SK-N-SH treated with all-trans-retinoic acid at 6 μM for 48 hours (cell line): ENCODE measurements around the gene LIFR.

ENCODE experiments used
- ATAC-seq: fragments of 200-7000 bp; cut with Tn5 transposase; 3 replicates; pipeline ENCODE4 v1.9.1; 2020; ENCODE audit warnings: mild to moderate bottlenecking, moderate library complexity
- ARNTL ChIP-seq: fragments of 450-650 bp; formaldehyde crosslinking; IDR thresholded peaks from 2 replicates; pipeline ENCODE4 v1.5.0; 2020; ENCODE audit warnings: low read depth, mild to moderate bottlenecking, moderate library complexity, borderline replicate concordance
- BACH2 ChIP-seq: fragments of 250-450 bp; sonication (Bioruptor Pico); IDR thresholded peaks from 2 replicates; pipeline ENCODE4 v1.9.0; 2021; ENCODE audit warnings: mild to moderate bottlenecking, borderline replicate concordance
- CREB5 ChIP-seq: fragments of 250-450 bp; sonication (Bioruptor Pico); IDR thresholded peaks from 2 replicates; pipeline ENCODE4 v1.5.1; 2020; ENCODE audit warnings: low read depth, mild to moderate bottlenecking, moderate library complexity
- CSDC2 ChIP-seq: fragments of 250-450 bp; sonication (Bioruptor Pico); IDR thresholded peaks from 2 replicates; pipeline ENCODE4 v1.5.0; 2020; ENCODE audit warnings: mild to moderate bottlenecking, moderate library complexity
- ISL1 ChIP-seq: fragments of 250-450 bp; sonication (Bioruptor Pico); IDR thresholded peaks from 2 replicates; pipeline ENCODE4 v2.1.2; 2022; ENCODE audit warnings: mild to moderate bottlenecking, moderate library complexity
- OSR1 ChIP-seq: fragments of 250-450 bp; sonication (Bioruptor Pico); IDR thresholded peaks from 2 replicates; pipeline ENCODE4 v1.8.0; 2022; ENCODE audit warnings: moderate library complexity, mild to moderate bottlenecking, inconsistent platforms
- PATZ1 ChIP-seq: fragments of 250-450 bp; sonication (Bioruptor Pico); IDR thresholded peaks from 2 replicates; pipeline ENCODE4 v1.8.0; 2020; ENCODE audit warnings: mild to moderate bottlenecking, moderate library complexity, borderline replicate concordance
- PPARA ChIP-seq: fragments of 250-450 bp; sonication (Bioruptor Pico); IDR thresholded peaks from 2 replicates; pipeline ENCODE4 v1.5.0; 2020; ENCODE audit warnings: mild to moderate bottlenecking, borderline replicate concordance
- RARB ChIP-seq: fragments of 250-450 bp; sonication (Bioruptor Pico); IDR thresholded peaks from 2 replicates; pipeline ENCODE4 v1.8.0; 2021; ENCODE audit warnings: mild to moderate bottlenecking, moderate library complexity
- SNAI2 ChIP-seq: fragments of 250-450 bp; sonication (Bioruptor Pico); IDR thresholded peaks from 2 replicates; pipeline ENCODE4 v1.5.0; 2020; ENCODE audit warnings: mild to moderate bottlenecking, moderate library complexity
- TCF4 ChIP-seq: fragments of 250-450 bp; sonication (Bioruptor Pico); IDR thresholded peaks from 2 replicates; pipeline ENCODE4 v1.8.0; 2021; ENCODE audit warnings: mild to moderate bottlenecking, moderate library complexity, borderline replicate concordance
- TOX ChIP-seq: fragments of 250-450 bp; sonication (Bioruptor Pico); IDR thresholded peaks from 2 replicates; pipeline ENCODE4 v1.8.0; 2021; ENCODE audit warnings: mild to moderate bottlenecking, moderate library complexity, borderline replicate concordance
- ZC3H10 ChIP-seq: fragments of 250-450 bp; sonication (Bioruptor Pico); IDR thresholded peaks from 2 replicates; pipeline ENCODE4 v1.5.1; 2021; ENCODE audit warnings: mild to moderate bottlenecking, moderate library complexity
- ZFP3 ChIP-seq: fragments of 250-450 bp; sonication (Bioruptor Pico); IDR thresholded peaks from 2 replicates; pipeline ENCODE4 v1.5.0; 2020; ENCODE audit warnings: mild to moderate bottlenecking, moderate library complexity
- ZFP30 ChIP-seq: fragments of 450-650 bp; formaldehyde crosslinking; IDR thresholded peaks from 2 replicates; pipeline ENCODE4 v1.5.0; 2022; ENCODE audit warnings: mild to moderate bottlenecking, moderate library complexity
- ZNF565 ChIP-seq: fragments of 450-650 bp; formaldehyde crosslinking; conservative IDR thresholded peaks from 2 replicates; pipeline ENCODE4 v1.5.0; 2020; ENCODE audit warnings: low read depth, mild to moderate bottlenecking, moderate library complexity
- ZNF70 ChIP-seq: fragments of 450-650 bp; formaldehyde crosslinking; IDR thresholded peaks from 2 replicates; pipeline ENCODE4 v1.5.0; 2020; ENCODE audit warnings: mild to moderate bottlenecking, moderate library complexity
- ZNF8 ChIP-seq: fragments of 450-650 bp; formaldehyde crosslinking; IDR thresholded peaks from 2 replicates; pipeline ENCODE4 v1.5.0; 2020; ENCODE audit warnings: mild to moderate bottlenecking, moderate library complexity
- TF ChIP-seq, protein P1 (sequence below): fragments of 250-450 bp; sonication (Bioruptor Pico); IDR thresholded peaks from 2 replicates; pipeline ENCODE4 v1.5.1; 2021; ENCODE audit warnings: mild to moderate bottlenecking, moderate library complexity
- TF ChIP-seq, protein P2 (sequence below): fragments of 250-450 bp; sonication (Bioruptor Pico); IDR thresholded peaks from 2 replicates; pipeline ENCODE4 v1.5.0; 2020; ENCODE audit warnings: mild to moderate bottlenecking, moderate library complexity
- TF ChIP-seq, protein P3 (sequence below): fragments of 250-450 bp; sonication (Bioruptor Pico); IDR thresholded peaks from 2 replicates; pipeline ENCODE4 v1.8.0; 2021; ENCODE audit warnings: low read depth, mild to moderate bottlenecking, moderate library complexity, borderline replicate concordance

LIFR gene

DNA sequence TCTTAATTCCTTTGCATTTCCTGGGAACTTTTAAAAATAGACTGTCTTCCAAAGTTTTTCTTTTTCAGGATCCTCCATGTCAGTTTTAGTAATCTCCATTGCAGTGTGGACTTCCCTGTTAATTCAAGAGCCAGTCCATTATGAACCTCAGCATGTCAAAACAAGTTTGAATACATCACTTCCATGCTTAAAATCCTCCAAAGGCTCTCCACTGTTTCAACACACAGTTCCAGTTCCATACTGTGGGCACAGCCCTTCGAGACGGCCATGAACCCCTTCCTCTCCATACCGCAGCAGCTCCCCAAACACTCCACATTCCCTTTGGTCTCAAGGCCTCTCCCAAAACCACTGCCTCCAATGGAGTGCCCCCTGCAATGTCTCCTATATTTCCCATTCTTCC, 19.5 kb downstream of the LIFR start (continued):
- TF ChIP-seq PATZ1 (no peak), TCF4 (CRISPR knock-in tag) (no peak), ZNF565 (CRISPR knock-in tag) (no peak), ZNF70 (CRISPR knock-in tag) (no peak), ZFP3 (CRISPR knock-in tag) (no peak), SNAI2 (CRISPR knock-in tag) (no peak)

DNA sequence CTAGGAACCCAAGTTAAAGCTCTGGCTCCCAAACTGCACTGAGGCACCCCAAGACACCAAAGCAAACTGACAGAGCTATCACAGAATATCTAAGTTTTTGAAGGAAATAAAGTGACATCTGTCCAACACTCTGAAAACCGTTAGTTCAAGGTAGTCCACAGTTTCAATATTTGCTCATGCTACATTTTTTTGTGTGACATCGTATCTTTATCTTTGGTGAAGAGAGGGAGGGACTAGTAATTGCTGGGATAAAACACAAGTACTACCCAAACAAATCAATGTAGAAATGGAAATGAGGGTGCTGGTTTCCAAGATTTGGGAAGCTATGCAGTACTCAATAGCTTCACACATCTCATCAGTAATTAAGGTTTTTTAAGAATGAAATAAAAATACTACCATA, 20.6 kb downstream of the LIFR start:
- no peak for TF ChIP-seq ZNF8 (CRISPR knock-in tag)
- TF ChIP-seq OSR1 (CRISPR knock-in tag) = no peak
- TF ChIP-seq ISL1 (CRISPR knock-in tag) = no peak
- TF ChIP-seq, protein P1, sequence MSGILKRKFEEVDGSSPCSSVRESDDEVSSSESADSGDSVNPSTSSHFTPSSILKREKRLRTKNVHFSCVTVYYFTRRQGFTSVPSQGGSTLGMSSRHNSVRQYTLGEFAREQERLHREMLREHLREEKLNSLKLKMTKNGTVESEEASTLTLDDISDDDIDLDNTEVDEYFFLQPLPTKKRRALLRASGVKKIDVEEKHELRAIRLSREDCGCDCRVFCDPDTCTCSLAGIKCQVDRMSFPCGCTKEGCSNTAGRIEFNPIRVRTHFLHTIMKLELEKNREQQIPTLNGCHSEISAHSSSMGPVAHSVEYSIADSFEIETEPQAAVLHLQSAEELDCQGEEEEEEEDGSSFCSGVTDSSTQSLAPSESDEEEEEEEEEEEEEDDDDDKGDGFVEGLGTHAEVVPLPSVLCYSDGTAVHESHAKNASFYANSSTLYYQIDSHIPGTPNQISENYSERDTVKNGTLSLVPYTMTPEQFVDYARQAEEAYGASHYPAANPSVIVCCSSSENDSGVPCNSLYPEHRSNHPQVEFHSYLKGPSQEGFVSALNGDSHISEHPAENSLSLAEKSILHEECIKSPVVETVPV (CRISPR knock-in tag) = no peak
- no peak for TF ChIP-seq ZFP3 (CRISPR knock-in tag)
- no peak for TF ChIP-seq PATZ1
- no peak for TF ChIP-seq RARB (CRISPR knock-in tag)
- no peak for TF ChIP-seq ZFP30 (CRISPR knock-in tag)
- TF ChIP-seq, protein P2, sequence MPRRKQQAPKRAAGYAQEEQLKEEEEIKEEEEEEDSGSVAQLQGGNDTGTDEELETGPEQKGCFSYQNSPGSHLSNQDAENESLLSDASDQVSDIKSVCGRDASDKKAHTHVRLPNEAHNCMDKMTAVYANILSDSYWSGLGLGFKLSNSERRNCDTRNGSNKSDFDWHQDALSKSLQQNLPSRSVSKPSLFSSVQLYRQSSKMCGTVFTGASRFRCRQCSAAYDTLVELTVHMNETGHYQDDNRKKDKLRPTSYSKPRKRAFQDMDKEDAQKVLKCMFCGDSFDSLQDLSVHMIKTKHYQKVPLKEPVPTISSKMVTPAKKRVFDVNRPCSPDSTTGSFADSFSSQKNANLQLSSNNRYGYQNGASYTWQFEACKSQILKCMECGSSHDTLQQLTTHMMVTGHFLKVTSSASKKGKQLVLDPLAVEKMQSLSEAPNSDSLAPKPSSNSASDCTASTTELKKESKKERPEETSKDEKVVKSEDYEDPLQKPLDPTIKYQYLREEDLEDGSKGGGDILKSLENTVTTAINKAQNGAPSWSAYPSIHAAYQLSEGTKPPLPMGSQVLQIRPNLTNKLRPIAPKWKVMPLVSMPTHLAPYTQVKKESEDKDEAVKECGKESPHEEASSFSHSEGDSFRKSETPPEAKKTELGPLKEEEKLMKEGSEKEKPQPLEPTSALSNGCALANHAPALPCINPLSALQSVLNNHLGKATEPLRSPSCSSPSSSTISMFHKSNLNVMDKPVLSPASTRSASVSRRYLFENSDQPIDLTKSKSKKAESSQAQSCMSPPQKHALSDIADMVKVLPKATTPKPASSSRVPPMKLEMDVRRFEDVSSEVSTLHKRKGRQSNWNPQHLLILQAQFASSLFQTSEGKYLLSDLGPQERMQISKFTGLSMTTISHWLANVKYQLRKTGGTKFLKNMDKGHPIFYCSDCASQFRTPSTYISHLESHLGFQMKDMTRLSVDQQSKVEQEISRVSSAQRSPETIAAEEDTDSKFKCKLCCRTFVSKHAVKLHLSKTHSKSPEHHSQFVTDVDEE (CRISPR knock-in tag) = no peak
- no peak for TF ChIP-seq PPARA (CRISPR knock-in tag)
- no peak for TF ChIP-seq SNAI2 (CRISPR knock-in tag)
- no peak for TF ChIP-seq ZNF70 (CRISPR knock-in tag)
- TF ChIP-seq CSDC2 = no peak
- no peak for TF ChIP-seq ZC3H10 (CRISPR knock-in tag)
- TF ChIP-seq BACH2 (CRISPR knock-in tag) = no peak
- TF ChIP-seq ARNTL (CRISPR knock-in tag) = no peak
- no peak for ATAC-seq

DNA sequence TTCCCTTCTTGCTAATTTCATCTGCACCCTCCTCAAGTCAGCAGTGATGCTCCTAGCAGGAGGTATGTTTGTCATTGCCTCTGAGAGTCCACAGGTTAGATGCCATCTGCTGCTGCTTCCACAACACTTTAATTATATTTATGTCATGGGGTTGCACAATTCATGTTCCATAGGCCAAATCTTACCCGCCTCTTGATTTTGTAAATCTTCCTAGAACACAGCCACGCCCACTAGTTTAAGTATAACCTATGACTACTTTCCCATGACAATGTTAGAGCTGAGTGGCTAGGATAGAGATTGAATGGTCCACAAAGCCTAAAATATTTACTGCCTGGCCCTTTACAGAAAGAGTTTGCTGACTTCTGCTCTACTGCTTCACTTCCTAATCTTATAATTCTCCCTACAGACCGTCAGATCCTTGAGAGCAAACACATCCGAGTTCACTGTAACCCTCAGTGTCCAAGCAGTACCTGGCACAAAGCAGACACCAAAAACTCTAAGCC, 21.1 kb downstream of the LIFR start:
- TF ChIP-seq SNAI2 (CRISPR knock-in tag) (no peak), TCF4 (CRISPR knock-in tag) (no peak), BACH2 (CRISPR knock-in tag) (no peak), ARNTL (CRISPR knock-in tag) (no peak), ZNF565 (CRISPR knock-in tag) (no peak), PPARA (CRISPR knock-in tag) (no peak), ZNF8 (CRISPR knock-in tag) (no peak), PATZ1 (no peak), TOX (CRISPR knock-in tag) (no peak), CREB5 (CRISPR knock-in tag) (no peak)
- TF ChIP-seq, protein P3, sequence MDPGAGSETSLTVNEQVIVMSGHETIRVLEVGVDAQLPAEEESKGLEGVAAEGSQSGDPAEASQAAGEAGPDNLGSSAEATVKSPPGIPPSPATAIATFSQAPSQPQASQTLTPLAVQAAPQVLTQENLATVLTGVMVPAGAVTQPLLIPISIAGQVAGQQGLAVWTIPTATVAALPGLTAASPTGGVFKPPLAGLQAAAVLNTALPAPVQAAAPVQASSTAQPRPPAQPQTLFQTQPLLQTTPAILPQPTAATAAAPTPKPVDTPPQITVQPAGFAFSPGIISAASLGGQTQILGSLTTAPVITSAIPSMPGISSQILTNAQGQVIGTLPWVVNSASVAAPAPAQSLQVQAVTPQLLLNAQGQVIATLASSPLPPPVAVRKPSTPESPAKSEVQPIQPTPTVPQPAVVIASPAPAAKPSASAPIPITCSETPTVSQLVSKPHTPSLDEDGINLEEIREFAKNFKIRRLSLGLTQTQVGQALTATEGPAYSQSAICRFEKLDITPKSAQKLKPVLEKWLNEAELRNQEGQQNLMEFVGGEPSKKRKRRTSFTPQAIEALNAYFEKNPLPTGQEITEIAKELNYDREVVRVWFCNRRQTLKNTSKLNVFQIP (CRISPR knock-in tag) = no peak
- no peak for ATAC-seq
